ENCODE results near the gene DIP2A.
"Not testable (repeated sequence)": the region's sequence is repeated elsewhere in the genome, so short reads cannot be mapped to it uniquely, and the experiment has no call there.

DIP2A gene

GRCh38 chr21:46559291-46559983 is 100.7 kb downstream of the DIP2A start:
- no peak for DNase-seq

GRCh38 chr21:46560568-46561444 is 102.1 kb downstream of the DIP2A start:
- no peak for DNase-seq

- no peak for DNase-seq
Measured at GRCh38 chr21:46561445-46562090, 102.9 kb downstream of the DIP2A start.

- DNase-seq, result no peak
Measured at GRCh38 chr21:46562472-46562871, 103.8 kb downstream of the DIP2A start.

- no peak for DNase-seq
Measured at GRCh38 chr21:46562964-46563607, 104.4 kb downstream of the DIP2A start.

- no peak for DNase-seq
Measured at GRCh38 chr21:46564391-46564790, 105.7 kb downstream of the DIP2A start.

GRCh38 chr21:46567348-46567747 is 108.7 kb downstream of the DIP2A start:
- no peak for DNase-seq

GRCh38 chr21:46568562-46568961 is 109.9 kb downstream of the DIP2A start:
- no peak for DNase-seq

- no peak for DNase-seq
Measured at GRCh38 chr21:46569081-46569480, 110.4 kb downstream of the DIP2A start.

- DNase-seq, result no peak
Measured at GRCh38 chr21:46570119-46570518, 111.4 kb downstream of the DIP2A start.

- no peak for DNase-seq
Measured at GRCh38 chr21:46570631-46571030, 111.9 kb downstream of the DIP2A start.

- DNase-seq, result no peak
Measured at GRCh38 chr21:46572850-46573249, 114.2 kb downstream of the DIP2A start.

- not testable (repeated sequence) for DNase-seq
Measured at GRCh38 chr21:46577786-46578185, 119.1 kb downstream of the DIP2A start.

GRCh38 chr21:46579394-46579793 is 120.7 kb downstream of the DIP2A start:
- DNase-seq, result not testable (repeated sequence)

GRCh38 chr21:46581780-46582307 is 123.2 kb downstream of the DIP2A start:
- no peak for DNase-seq

GRCh38 chr21:46585191-46585953 is 126.7 kb downstream of the DIP2A start:
- DNase-seq, result peak; percentile 56

GRCh38 chr21:46594276-46594675 is 135.6 kb downstream of the DIP2A start:
- no peak for DNase-seq

GRCh38 chr21:46596201-46596600 is 137.5 kb downstream of the DIP2A start:
- no peak for DNase-seq

- no peak for DNase-seq
Measured at GRCh38 chr21:46597031-46597430, 138.3 kb downstream of the DIP2A start.

- no peak for DNase-seq
Measured at GRCh38 chr21:46597896-46598343, 139.2 kb downstream of the DIP2A start.

GRCh38 chr21:46598581-46599572 is 140.2 kb downstream of the DIP2A start:
- no peak for DNase-seq

Measured in NCI-H2107 (cell line).